ENCODE data around the gene CNOT6. TPM values are rescaled to one million over a fixed set of nuclear protein-coding genes. Genes with fewer than 3 reads are reported as not detected.

Gene CNOT6
- total RNA-seq, 3 donors from 2014 or later (not counting 1 experiment from before 2014, with no cell fraction given): 20.9 to 32.4 (median 26.1) TPM

- intact Hi-C loops (cut with micrococcal nuclease): no loop called here
- DNase-seq (no peak), ATAC-seq (no peak)
- H3K27me3 ChIP-seq (ENCODE audit: control insufficient read depth, insufficient read depth, low read length): no peaks in the 10 kb centered on the region
- no peaks in the 10 kb centered on the region for H3K4me1 Mint-ChIP-seq
- H3K27me3 Mint-ChIP-seq (ENCODE audit: low read depth in 2 of 2): peaks cover 7 to 10% of the 10 kb centered on the region in 2 donors
- H3K36me3 ChIP-seq (ENCODE audit: control insufficient read depth, insufficient read depth, low read length): no peaks in the 10 kb centered on the region
- peaks cover 5% of the 10 kb centered on the region for H3K4me1 ChIP-seq (ENCODE audit: control insufficient read depth, insufficient read depth, low read length)
- no peak overlapping the region for H3K27ac ChIP-seq (ENCODE audit: low read length)
- no peaks in the 10 kb centered on the region for H3K9me3 ChIP-seq (ENCODE audit: control insufficient read depth, insufficient read depth, low read length)
- no peak overlapping the region for H3K4me3 ChIP-seq (ENCODE audit: low read length)
- no peaks in the 10 kb centered on the region for H3K36me3 Mint-ChIP-seq
- TF ChIP-seq CTCF (IDR thresholded peaks at IDR 0.05): no peak
- H3K4me3 Mint-ChIP-seq: no peak overlapping the region
- no peaks in the 10 kb centered on the region for H3K9me3 Mint-ChIP-seq
- H3K27ac Mint-ChIP-seq: no peak overlapping the region
- WGBS (ENCODE audit: insufficient coverage): 90% methylated on average over 2 of the region's 2 CpGs
These were observed 24.7 kb upstream of the CNOT6 start for GRCh38 chr5:180469586-180469865.

GRCh38 chr5:180469866-180470265 lies 24.3 kb upstream of the CNOT6 start:
- Mint-ChIP-seq H3K9me3 (no peaks in the 10 kb centered on the region), H3K27ac (no peak overlapping the region), H3K4me3 (no peak overlapping the region), H3K27me3 (ENCODE audit: low read depth in 2 of 2) (peaks cover 7 to 10% of the 10 kb centered on the region in 2 donors), H3K4me1 (no peaks in the 10 kb centered on the region), H3K36me3 (no peaks in the 10 kb centered on the region)
- intact Hi-C loops (cut with micrococcal nuclease): loop anchor here (5.0 kb wide), 1 partner anchor 268 kb away; no protein-coding TSS in a partner anchor
- Histone ChIP-seq H3K9me3 (ENCODE audit: control insufficient read depth, insufficient read depth, low read length) (no peaks in the 10 kb centered on the region), H3K4me1 (ENCODE audit: control insufficient read depth, insufficient read depth, low read length) (peaks cover 5% of the 10 kb centered on the region), H3K27ac (ENCODE audit: low read length) (no peak overlapping the region), H3K27me3 (ENCODE audit: control insufficient read depth, insufficient read depth, low read length) (no peaks in the 10 kb centered on the region), H3K36me3 (ENCODE audit: control insufficient read depth, insufficient read depth, low read length) (no peaks in the 10 kb centered on the region), H3K4me3 (ENCODE audit: low read length) (no peak overlapping the region)
- 89% methylated on average over 1 of the region's 1 CpG for WGBS (ENCODE audit: insufficient coverage)
- ATAC-seq (no peak), DNase-seq (no peak)
- no peak for TF ChIP-seq CTCF (IDR thresholded peaks at IDR 0.05)

- H3K4me1 Mint-ChIP-seq: no peaks in the 10 kb centered on the region
- WGBS (ENCODE audit: insufficient coverage): 78% methylated on average over 11 of the region's 11 CpGs
- H3K27ac Mint-ChIP-seq: no peak overlapping the region
- Histone ChIP-seq H3K27ac (ENCODE audit: low read length) (no peak overlapping the region), H3K27me3 (ENCODE audit: control insufficient read depth, insufficient read depth, low read length) (no peaks in the 10 kb centered on the region), H3K36me3 (ENCODE audit: control insufficient read depth, insufficient read depth, low read length) (no peaks in the 10 kb centered on the region), H3K9me3 (ENCODE audit: control insufficient read depth, insufficient read depth, low read length) (no peaks in the 10 kb centered on the region), H3K4me1 (ENCODE audit: control insufficient read depth, insufficient read depth, low read length) (peaks cover 5% of the 10 kb centered on the region), H3K4me3 (ENCODE audit: low read length) (no peak overlapping the region)
- H3K4me3 Mint-ChIP-seq: no peak overlapping the region
- H3K27me3 Mint-ChIP-seq (ENCODE audit: low read depth in 2 of 2): peaks cover 7 to 10% of the 10 kb centered on the region in 2 donors
- ATAC-seq (no peak), DNase-seq (no peak)
- intact Hi-C loops (cut with micrococcal nuclease): loop anchor here (5.0 kb wide), 1 partner anchor 268 kb away; no protein-coding TSS in a partner anchor
- no peak for TF ChIP-seq CTCF (IDR thresholded peaks at IDR 0.05)
- no peaks in the 10 kb centered on the region for H3K36me3 Mint-ChIP-seq
- H3K9me3 Mint-ChIP-seq: no peaks in the 10 kb centered on the region
These were observed 23.8 kb upstream of the CNOT6 start for GRCh38 chr5:180470361-180470760.

- H3K36me3 ChIP-seq (ENCODE audit: control insufficient read depth, insufficient read depth, low read length): no peaks in the 10 kb centered on the region
- DNase-seq (peak; percentile 47 to 84), ATAC-seq (peak; percentile 82 to 96 (median 95))
- intact Hi-C loops (cut with micrococcal nuclease): loop anchor here (1.0 to 5.0 kb wide), 2 partner anchors 178 to 269 kb away; no protein-coding TSS in a partner anchor
- no peak overlapping the region for H3K27ac Mint-ChIP-seq
- no peaks in the 10 kb centered on the region for H3K27me3 ChIP-seq (ENCODE audit: control insufficient read depth, insufficient read depth, low read length)
- no peaks in the 10 kb centered on the region for H3K36me3 Mint-ChIP-seq
- no peaks in the 10 kb centered on the region for H3K9me3 Mint-ChIP-seq
- peak; percentile 97 for TF ChIP-seq CTCF (IDR thresholded peaks at IDR 0.05)
- 28% methylated on average over 14 of the region's 16 CpGs for WGBS (ENCODE audit: insufficient coverage)
- H3K4me1 ChIP-seq (ENCODE audit: control insufficient read depth, insufficient read depth, low read length): peaks cover 5% of the 10 kb centered on the region
- H3K4me1 Mint-ChIP-seq: no peaks in the 10 kb centered on the region
- no peak overlapping the region for H3K27ac ChIP-seq (ENCODE audit: low read length)
- peaks cover 7 to 10% of the 10 kb centered on the region in 2 donors for H3K27me3 Mint-ChIP-seq (ENCODE audit: low read depth in 2 of 2)
- no peaks in the 10 kb centered on the region for H3K9me3 ChIP-seq (ENCODE audit: control insufficient read depth, insufficient read depth, low read length)
- no peak overlapping the region for H3K4me3 Mint-ChIP-seq
- no peak overlapping the region for H3K4me3 ChIP-seq (ENCODE audit: low read length)
These were observed 23.1 kb upstream of the CNOT6 start for GRCh38 chr5:180470966-180471582.
